ENCODE data around the gene ADGRF1.
"Not testable (repeated sequence)": the region's sequence is repeated elsewhere in the genome, so short reads cannot be mapped to it uniquely, and the experiment has no call there.

Gene ADGRF1

DNA sequence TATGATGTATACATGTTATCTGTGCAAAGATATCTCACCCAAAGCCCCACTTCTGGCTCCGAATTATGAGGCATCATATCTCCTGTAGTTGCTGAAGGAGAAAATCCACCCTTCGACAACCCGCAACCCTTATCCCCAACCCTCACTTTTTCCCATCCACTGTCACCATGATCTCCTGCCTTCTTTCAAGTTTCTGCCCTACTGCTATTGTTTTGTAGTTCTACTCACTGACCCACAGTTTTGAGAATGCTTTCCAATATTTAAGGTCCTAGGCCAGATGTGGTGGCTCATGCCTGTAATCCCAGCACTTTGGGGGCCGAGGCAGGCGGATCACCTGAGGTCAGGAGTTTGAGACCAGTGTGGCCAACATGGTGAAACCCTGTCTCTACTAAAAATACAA is 22.2 kb downstream of the ADGRF1 start:
- no peak for DNase-seq

GRCh38 chr6:47016909-47017308 is 25.2 kb downstream of the ADGRF1 start:
- DNase-seq, result no peak

DNA sequence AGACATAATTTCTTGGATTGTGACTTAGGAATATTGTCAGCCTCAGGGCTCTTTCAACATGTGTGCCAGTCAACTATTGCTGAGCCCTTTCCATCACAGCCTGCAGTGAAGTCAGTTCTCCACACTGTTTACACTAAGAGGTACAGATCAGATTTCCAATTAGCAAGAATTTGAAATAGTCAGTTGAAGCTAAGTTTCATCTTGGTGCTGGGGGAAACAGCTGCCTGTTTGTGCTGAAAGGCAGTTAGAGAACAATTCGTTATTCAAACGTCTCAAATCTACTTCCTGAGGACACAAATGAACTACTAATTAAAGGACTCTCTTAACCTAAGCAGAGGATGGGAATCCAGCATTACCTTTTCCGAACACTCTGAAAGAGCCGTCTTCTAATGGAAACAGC is 25.9 kb downstream of the ADGRF1 start:
- DNase-seq, result peak; percentile 84

- no peak for DNase-seq
These were observed 27.7 kb downstream of the ADGRF1 start for GRCh38 chr6:47014401-47014800.

- DNase-seq, result no peak
These were observed 32.5 kb downstream of the ADGRF1 start for GRCh38 chr6:47009583-47009982.

DNA sequence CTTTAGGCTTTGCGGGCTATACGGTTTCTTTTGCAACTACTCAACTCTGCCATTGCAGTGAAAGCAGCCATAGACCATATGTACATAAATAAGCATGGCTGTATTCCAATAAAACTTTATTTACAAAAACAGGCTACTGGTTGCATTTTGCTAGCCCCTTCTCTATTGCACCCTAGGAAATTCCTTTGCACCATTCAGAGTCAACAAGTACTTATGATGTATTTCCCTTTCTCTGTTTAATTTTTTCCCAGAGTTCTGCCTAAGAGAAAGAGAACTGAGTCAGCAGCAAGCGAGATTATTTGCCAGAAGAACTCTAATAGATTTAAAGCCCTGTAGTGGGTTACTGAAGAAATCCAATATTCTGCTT is 33.8 kb downstream of the ADGRF1 start:
- no peak for DNase-seq

DNA sequence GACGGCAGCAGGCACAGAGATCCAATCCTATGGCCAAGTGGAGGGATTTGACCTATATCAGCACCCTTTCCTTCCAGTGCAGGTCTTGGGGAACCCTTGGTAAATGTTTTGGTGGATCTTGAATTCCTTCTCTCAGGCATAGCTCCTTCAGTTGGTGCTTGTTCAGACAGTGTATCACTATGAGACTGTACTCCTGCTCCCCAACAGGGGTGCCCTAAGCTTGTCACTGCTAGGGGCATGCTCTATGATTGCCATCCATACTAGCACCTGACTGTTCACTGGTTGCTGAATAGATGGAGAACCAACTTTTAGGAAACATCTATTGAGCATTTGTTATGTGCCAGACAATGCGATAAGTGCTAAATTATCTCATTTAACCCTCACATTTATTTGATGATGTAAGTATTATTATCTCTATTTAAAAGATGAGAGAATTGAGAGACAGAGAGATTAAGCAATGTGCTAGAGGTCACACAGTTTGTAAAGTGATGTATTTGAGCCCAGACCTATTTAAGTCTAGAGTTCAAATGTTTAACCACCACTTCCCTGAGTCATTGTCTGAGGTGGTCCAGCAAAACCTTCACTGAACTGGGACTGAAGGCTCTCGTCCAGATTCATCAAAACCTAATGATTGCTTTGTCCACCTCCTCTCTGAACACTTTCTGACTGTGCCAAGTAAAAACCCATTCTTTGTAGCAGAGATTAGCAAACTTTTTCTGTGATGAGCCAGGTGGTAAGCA is 34.3 kb downstream of the ADGRF1 start:
- no peak for DNase-seq

- no peak for DNase-seq
These were observed 36.6 kb downstream of the ADGRF1 start for GRCh38 chr6:47005486-47005885.

DNA sequence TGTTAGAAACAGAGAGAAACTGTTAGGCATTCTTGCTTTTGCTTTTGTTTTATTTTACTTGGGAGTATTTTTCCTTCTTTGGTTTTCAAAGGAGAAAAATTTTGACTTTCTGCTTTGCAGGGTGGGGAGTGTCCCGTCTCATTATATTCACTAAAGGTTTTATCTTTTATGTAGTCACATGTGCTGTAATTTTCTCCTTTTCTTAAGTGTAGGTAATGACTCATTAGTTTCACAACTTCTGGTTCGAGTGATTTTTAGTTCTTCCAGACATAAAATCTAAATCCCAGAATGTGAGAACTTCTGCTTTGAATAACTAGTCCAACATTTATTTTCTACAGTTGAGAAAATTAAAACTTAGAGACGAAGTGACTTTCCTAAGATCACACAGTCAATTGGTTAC is 37.7 kb downstream of the ADGRF1 start:
- DNase-seq, result no peak

GRCh38 chr6:47000842-47001241 is 41.3 kb downstream of the ADGRF1 start:
- no peak for DNase-seq

DNA sequence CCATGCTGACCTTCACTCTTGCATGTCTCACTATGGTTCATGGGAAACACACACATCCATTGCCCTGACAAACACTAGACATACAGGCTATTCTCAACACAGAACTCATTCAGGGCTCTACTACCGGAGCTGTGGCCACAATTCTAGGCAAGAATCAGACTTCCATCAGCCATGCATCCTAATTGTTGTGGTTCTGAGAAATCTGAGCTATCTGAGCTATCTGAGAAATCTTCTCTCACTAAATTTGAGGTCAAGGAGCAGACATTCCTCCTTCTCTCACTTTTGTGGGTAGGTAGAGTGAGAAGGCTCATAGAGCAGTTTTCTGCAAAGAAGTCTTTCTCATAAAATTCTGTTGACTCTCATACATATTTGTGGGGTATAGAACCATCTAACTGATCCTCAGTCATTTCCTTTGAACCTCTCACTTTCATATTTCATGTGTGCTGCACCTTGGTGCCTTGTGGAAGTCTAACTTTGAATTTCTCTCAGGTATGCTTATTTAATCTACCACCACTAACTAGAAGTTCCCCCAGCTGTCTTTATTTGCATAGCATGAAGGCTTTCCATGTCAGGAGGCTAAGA is 43.6 kb downstream of the ADGRF1 start:
- DNase-seq, result no peak

- DNase-seq, result no peak
These were observed 44.5 kb downstream of the ADGRF1 start for GRCh38 chr6:46997646-46998045.

DNA sequence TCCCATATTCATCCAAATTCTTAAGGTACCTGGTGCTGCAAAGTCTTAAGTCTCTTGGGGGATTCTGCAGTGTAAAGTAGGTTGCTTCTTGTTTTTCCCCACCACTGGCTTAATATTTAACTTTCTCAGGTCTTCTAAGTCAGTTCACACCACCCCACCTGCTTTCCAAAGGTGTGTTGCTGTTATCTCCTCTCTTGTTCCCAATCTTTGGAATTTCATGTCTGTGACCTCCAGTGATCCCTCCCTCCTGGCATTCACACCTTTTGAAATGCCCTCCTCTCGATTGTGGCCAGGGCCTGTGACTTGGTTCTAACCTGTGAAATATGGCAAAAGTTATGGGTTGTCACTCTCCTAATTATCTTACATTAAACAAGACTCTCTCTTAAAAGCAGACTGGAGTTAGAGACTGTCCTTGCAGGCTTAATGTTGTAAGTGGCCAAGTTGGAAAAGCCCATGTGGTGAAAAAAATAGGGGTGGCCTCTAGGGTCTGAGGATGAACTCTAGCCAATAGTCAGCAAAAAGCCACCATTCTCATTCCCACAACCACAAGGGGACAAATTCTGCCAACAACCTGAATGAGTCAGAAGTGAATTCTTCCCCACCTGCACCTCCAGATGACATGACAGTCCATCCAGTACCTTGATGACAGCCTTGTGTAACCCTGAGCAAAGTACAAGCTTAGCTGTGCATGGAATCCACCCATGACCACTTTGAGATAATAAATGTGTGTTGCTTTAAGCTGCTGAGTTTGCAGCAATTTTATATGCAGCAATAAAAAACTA is 45.1 kb downstream of the ADGRF1 start:
- no peak for DNase-seq

GRCh38 chr6:46994933-46995332 is 47.2 kb downstream of the ADGRF1 start:
- DNase-seq, result no peak

- no peak for DNase-seq
These were observed 48.3 kb downstream of the ADGRF1 start for GRCh38 chr6:46993846-46994245.

DNA sequence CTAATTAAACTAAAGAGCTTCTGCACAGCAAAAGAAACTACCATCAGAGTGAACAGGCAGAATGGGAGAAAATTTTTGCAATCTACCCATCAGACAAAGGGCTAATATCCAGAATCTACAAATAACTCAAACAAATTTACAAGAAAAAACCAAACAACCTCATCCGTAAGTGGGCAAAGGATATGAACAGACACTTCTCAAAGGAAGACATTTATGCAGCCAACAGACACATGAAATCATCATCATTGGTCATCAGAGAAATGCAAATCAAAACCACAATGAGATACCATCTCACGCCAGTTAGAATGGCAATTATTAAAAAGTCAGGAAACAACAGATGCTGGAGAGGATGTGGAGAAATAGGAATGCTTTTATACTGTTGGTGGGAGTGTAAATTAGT is 49.7 kb downstream of the ADGRF1 start:
- not testable (repeated sequence) for DNase-seq

- peak; percentile 65 for DNase-seq
These were observed 51.2 kb downstream of the ADGRF1 start for GRCh38 chr6:46990818-46991510.

DNA sequence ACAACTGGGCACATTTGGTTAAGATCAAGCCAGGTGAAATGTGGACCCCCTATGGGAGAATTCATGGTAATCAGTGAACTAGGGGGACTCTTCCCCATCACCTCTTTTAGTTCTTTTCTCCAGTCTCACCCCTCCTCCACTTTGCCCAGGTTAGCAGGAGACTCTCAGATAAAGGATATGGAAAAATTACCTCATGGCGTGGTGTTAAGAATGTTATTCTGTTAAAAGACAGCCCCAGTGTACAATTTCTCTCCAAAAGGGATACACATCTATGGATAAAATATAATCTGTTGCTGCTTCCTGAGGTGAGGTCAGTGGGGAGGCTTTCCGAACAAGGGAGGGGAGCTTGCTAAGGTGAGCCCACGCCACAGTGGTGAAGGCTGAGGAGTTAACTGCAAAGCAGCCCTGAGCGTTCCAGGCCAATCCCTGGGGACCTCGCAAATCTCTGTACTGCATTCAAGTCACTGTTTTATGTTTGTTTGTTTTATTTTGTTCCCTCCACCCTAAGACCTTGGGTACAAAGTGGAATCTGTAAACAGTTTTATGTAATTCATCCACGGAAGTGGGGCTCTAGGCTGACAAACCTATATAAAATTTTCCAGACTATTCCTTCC is 52.0 kb downstream of the ADGRF1 start:
- DNase-seq, result no peak

- no peak for DNase-seq
These were observed 52.7 kb downstream of the ADGRF1 start for GRCh38 chr6:46989398-46989797.

GRCh38 chr6:46985943-46986342 is 56.2 kb downstream of the ADGRF1 start:
- DNase-seq, result no peak

GRCh38 chr6:46983007-46983411 is 59.1 kb downstream of the ADGRF1 start:
- no peak for DNase-seq

DNA sequence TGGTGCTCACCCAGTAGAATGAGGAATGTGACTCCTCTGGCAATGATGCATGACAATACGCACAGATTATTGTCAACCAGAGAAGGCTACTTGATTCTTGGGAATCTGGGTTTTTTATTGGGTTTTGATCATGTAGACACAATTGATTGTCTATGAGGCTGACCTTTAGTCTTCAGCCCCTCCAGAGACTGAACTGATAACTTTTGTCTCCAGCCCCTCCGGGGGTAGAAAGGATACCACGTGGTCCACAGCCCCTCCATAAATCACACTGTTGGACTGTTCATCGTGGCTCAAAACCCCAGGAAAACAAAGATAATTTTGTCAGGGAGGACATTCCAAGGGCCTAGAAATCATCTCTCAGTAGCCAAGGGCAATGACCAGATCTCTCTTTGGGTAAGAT is 62.9 kb downstream of the ADGRF1 start:
- no peak for DNase-seq

GRCh38 chr6:46974786-46975185 is 67.3 kb downstream of the ADGRF1 start:
- no peak for DNase-seq

All from NCI-H1436 (cell line).